Pulmonary artery endothelial cell (primary cell): ENCODE results near the gene NMT2. TPM values are rescaled to one million over a fixed set of nuclear protein-coding genes. Genes with fewer than 3 reads are reported as not detected.

Experiments used
- DNase-seq: peaks from one replicate; pipeline ENCODE4 v3.0.0-alpha.2; 2011; ENCODE audit warnings: low read depth, low spot score
- total RNA-seq: library from RNA; depleted of rRNA; stranded (reverse); fragments of >200 nt; gene quantifications from 2 replicates; pipeline ENCODE4 v1.2.3, GENCODE V29; 2014

The NMT2 gene
- total RNA-seq, 1 donor from 2014 or later: 55.7 TPM

GRCh38 chr10:15141136-15142054, 27.1 kb downstream of the NMT2 start:
- no peak for DNase-seq

GRCh38 chr10:15140698-15141097, 27.8 kb downstream of the NMT2 start:
- no peak for DNase-seq

- no peak for DNase-seq
Observed at GRCh38 chr10:15137636-15138035, 30.9 kb downstream of the NMT2 start.

- DNase-seq: no peak
Observed at GRCh38 chr10:15137036-15137359, 31.5 kb downstream of the NMT2 start.

- no peak for DNase-seq
Observed at GRCh38 chr10:15136129-15137035, 32.1 kb downstream of the NMT2 start.

GRCh38 chr10:15131330-15131729, 37.2 kb downstream of the NMT2 start:
- DNase-seq: no peak

- DNase-seq: no peak
Observed at GRCh38 chr10:15124908-15125307, 43.6 kb downstream of the NMT2 start.

GRCh38 chr10:15124190-15124589, 44.3 kb downstream of the NMT2 start:
- no peak for DNase-seq

GRCh38 chr10:15123749-15124184, 44.7 kb downstream of the NMT2 start:
- peak; percentile 40 for DNase-seq

- DNase-seq: no peak
Observed at GRCh38 chr10:15122477-15123030, 45.9 kb downstream of the NMT2 start.

GRCh38 chr10:15121707-15122106, 46.8 kb downstream of the NMT2 start:
- DNase-seq: no peak

- no peak for DNase-seq
Observed at GRCh38 chr10:15120523-15120922, 48.0 kb downstream of the NMT2 start.

GRCh38 chr10:15118615-15119014, 49.9 kb downstream of the NMT2 start:
- no peak for DNase-seq

- DNase-seq: no peak
Observed at GRCh38 chr10:15116225-15116624, 52.3 kb downstream of the NMT2 start.

GRCh38 chr10:15113766-15114165, 54.7 kb downstream of the NMT2 start:
- no peak for DNase-seq

GRCh38 chr10:15112657-15113056, 55.8 kb downstream of the NMT2 start:
- DNase-seq: no peak

- DNase-seq: no peak
Observed at GRCh38 chr10:15106352-15107013, 62.0 kb downstream of the NMT2 start.

- DNase-seq: no peak
Observed at GRCh38 chr10:15103513-15103912, 65.0 kb downstream of the NMT2 start.

GRCh38 chr10:15099886-15100285, 68.6 kb downstream of the NMT2 start:
- DNase-seq: no peak

GRCh38 chr10:15097011-15097812, 71.3 kb downstream of the NMT2 start, which contains the start of gene RPP38:
TSS of gene RPP38 (plus strand) at chr10:15097355. CDS start at chr10:15103315, 5,960 bp downstream.
- DNase-seq: peak; percentile 84

- DNase-seq: no peak
Observed at GRCh38 chr10:15096661-15097010, 71.9 kb downstream of the NMT2 start.
